ENCODE measurements around the gene OLAH.

The OLAH gene

GRCh38 chr10:15072358-15072757 lies 28.6 kb downstream of the OLAH start:
- DNase-seq = no peak

- no peak for DNase-seq
These were observed 31.7 kb downstream of the OLAH start for GRCh38 chr10:15075421-15075820.

GRCh38 chr10:15083674-15084501 lies 40.1 kb downstream of the OLAH start:
- no peak for DNase-seq

- DNase-seq = no peak
These were observed 40.8 kb downstream of the OLAH start for GRCh38 chr10:15084502-15084922.

- peak; percentile 79 for DNase-seq
These were observed 44.9 kb downstream of the OLAH start, which contains the start of gene ACBD7 for GRCh38 chr10:15088428-15089261. TSS of gene ACBD7 (minus strand) at chr10:15088776. CDS start at chr10:15088728, 48 bp downstream.

GRCh38 chr10:15091418-15091817 lies 47.7 kb downstream of the OLAH start:
- DNase-seq = no peak

GRCh38 chr10:15092855-15093408 lies 49.2 kb downstream of the OLAH start:
- DNase-seq = no peak

- no peak for DNase-seq
These were observed 52.9 kb downstream of the OLAH start for GRCh38 chr10:15096661-15097010.

GRCh38 chr10:15097011-15097812 lies 53.5 kb downstream of the OLAH start, which contains the start of gene RPP38:
TSS of gene RPP38 (plus strand) at chr10:15097355. CDS start at chr10:15103315, 5,960 bp downstream.
- DNase-seq = peak; percentile 84

GRCh38 chr10:15099886-15100285 lies 56.1 kb downstream of the OLAH start:
- DNase-seq = no peak

- DNase-seq = no peak
These were observed 59.8 kb downstream of the OLAH start for GRCh38 chr10:15103513-15103912.

- DNase-seq = peak; percentile 39
These were observed 62.7 kb downstream of the OLAH start for GRCh38 chr10:15106352-15107013.

GRCh38 chr10:15112657-15113056 lies 68.9 kb downstream of the OLAH start:
- DNase-seq = no peak

- DNase-seq = no peak
These were observed 70.0 kb downstream of the OLAH start for GRCh38 chr10:15113766-15114165.

GRCh38 chr10:15116225-15116624 lies 72.5 kb downstream of the OLAH start:
- DNase-seq = no peak

GRCh38 chr10:15118615-15119014 lies 74.9 kb downstream of the OLAH start:
- DNase-seq = no peak

GRCh38 chr10:15120523-15120922 lies 76.8 kb downstream of the OLAH start:
- no peak for DNase-seq

- DNase-seq = no peak
These were observed 78.0 kb downstream of the OLAH start for GRCh38 chr10:15121707-15122106.

- no peak for DNase-seq
These were observed 78.8 kb downstream of the OLAH start for GRCh38 chr10:15122477-15123030.

All from NCI-H2171 treated with DMSO at 0.1 percent for 48 hours (cell line).